M059J (cell line): ENCODE data around the gene KIF5B. TPM values are rescaled to one million over a fixed set of nuclear protein-coding genes. Genes with fewer than 3 reads are reported as not detected.
"Not testable (repeated sequence)": the region's sequence is repeated elsewhere in the genome, so short reads cannot be mapped to it uniquely, and the experiment has no call there.

Source experiments
- DNase-seq: peaks from one replicate; pipeline ENCODE4 v3.0.0-alpha.2; 2012; ENCODE audit warnings: low read depth
- total RNA-seq: library from RNA; depleted of rRNA; stranded (reverse); fragments of >200 nt; shearing (Covaris generic); gene quantifications from 2 replicates; pipeline ENCODE4 v1.2.3, GENCODE V29; 2014

The KIF5B gene
- total RNA-seq, 1 experiment from 2014 or later = 52.4 TPM

DNA sequence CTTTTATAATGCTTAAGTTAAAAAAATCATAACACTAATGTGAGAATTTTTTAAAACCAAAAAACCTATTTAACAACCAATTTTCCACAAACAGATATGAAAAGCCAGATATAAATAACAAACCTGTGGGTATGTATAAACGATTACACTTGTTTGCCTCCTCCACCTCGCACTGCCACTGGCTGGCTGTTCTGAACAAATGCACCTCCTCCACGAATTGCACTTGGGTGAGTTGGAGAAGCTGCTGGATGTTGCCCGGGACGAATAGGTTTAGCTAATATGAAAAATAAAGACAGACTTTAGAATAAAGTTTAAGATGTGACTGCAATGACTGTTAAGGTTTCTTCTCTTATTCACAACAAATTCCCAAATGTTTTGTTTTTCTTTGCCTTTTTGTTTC, 40.8 kb downstream of the KIF5B start:
- no peak for DNase-seq

DNA sequence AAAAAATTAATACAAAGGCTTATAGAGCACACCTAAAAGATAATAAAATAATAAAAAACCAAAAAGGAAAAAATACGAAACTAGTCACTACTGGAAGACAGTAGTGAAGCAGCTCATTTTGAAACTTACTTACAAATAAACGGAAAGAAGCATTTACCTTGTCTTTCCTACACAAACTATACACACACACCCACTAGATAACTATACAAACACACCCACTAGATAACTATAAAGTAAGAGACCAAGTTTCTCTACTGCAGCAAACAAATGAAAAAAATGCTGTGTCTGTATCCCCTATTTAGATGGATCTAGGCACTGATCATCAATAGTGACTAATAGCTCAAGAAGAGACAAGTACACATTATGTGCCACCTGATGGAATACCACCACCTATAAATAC, 49.2 kb downstream of the KIF5B start:
- no peak for DNase-seq

DNA sequence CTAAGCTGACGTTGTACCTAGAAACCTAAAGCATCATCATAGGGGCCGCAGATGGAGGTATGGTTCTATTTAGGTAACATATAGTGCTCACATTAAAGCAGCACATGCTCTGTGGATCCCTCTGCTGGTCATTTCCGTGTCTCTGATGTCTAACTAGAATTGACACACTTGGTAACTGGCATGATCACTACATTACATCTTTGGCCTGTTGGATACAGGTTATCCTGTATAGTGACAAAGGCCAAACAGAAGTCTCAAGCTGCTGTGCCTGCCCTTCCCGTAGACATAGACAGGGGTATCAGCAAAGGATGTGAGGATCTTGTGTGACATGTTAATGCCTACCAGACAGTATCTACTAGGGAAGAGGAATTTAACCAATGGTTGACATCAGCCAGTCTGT, 51.2 kb downstream of the KIF5B start:
- DNase-seq = peak; percentile 43

DNA sequence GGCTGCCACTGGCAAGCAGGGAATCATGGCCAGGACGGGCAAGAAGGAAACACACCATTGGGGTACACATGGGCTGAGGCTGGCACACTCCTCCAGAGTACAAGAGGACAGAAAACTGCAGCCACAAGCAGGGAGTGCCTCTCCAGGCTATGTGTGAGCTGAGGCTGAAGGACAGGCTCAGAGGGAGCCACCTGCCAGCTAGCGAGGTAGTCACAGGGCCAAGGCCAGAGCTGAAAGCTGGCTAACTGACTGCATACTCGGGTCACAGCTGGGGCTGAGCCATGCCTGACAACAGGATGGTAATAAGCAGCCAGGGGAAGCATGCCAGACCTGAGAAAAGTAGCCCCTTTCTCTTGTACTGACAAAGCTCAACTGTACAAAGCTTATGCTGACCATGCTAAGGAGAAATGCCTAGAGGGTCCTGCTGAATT, 52.0 kb downstream of the KIF5B start:
- DNase-seq = peak; percentile 5

DNA sequence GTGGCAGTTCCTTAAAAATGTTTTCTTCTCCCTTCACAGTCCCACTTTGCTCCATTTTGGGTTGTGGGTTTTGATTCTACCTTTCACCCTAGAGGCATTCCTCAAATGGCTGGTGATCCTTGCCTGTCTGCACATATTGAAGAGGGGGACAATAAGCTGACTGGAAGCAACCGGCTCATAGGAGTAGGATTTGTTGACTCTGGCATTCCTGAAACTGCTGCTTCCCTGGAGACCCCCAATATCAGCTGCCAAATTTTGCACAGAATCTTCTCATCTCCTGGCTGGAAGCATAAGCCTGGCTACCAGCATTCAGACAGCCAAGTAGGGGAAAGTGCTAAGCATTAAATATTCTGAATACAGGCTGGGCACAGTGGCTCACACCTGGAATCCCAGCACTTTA, 53.7 kb downstream of the KIF5B start:
- DNase-seq = no peak

DNA sequence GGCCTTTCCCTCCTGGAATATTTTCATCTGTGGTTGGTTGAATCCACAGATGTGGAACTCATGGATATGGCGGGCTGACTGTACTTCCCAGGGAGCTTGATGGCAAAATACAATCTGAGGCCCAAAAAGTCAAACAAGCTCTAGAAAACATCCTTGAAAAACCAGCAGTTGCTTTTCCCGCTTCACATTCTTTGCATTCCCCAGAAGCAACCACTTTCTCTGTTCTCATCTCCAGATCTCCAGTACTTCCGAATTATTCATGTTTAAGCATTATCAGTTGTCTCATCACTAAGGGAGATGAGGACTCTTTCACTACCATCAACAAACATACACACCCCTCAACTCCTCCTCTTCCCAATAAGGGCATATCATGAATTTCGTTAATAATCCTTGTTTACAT, 55.3 kb downstream of the KIF5B start:
- peak; percentile 60 for DNase-seq

DNA sequence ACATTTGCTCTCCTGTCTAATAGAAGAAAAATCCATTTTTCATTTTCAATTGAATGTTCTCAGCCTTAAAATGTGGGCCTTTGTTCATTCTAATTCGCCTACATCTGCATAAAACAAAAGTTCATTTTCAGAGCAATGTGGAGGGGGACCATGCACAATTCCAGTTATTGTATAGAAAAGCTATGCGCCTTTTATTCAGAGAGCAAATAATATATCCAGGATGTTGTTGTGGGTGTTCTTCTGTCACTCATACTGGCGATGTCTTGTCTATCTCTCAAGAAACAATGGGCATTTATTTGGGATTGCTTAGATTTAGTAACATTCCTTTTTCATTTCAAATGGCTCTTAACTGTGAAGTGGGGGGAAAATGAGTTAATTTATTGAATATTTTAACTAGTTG, 56.4 kb downstream of the KIF5B start:
- no peak for DNase-seq

DNA sequence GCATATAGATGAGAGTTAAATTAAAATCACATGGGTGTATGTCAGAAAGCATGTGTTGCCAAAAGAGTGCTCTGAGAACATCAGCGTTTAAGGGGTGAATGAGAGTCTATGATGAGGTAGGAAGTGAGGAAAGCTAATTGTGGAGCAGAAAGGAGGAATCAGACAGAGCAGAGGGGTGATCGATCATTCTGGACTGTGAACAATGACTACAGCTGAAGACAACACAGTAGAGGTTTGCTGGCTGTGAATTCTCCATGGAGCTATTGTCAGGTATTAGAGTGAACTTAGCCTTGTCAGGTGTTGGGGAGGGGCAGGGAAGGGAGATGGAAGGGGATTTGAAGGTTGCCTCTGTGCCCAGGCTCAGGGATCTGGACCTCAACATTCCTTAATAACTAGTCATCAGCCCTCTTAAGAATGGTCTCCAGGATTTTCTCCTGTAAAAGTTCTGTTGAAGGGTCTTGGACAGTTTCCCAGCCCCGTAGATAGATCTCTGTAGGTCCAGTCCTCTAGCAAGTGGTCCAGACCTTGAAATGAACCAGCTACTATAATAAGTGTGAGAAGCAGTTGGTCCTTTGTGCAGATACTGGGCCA, 57.1 kb downstream of the KIF5B start:
- peak; percentile 21 for DNase-seq

DNA sequence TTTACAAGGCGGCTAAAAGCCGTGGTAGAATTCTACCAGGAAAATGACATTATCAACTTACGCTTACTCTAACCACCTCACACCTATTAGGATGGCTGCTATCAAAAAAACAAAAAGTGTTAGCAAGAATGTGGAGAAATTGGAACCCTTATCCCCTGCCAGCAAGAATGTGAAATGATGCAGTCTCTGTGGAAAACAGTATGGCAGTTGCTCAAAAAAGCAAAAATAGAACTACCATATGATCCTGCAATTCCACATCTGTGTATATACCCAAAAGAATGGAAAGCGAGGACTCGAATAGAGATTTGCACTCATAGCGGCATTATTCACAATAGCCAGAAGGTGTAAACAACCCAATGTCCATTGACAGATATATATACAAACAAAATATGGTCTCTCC, 61.3 kb downstream of the KIF5B start:
- no peak for DNase-seq

DNA sequence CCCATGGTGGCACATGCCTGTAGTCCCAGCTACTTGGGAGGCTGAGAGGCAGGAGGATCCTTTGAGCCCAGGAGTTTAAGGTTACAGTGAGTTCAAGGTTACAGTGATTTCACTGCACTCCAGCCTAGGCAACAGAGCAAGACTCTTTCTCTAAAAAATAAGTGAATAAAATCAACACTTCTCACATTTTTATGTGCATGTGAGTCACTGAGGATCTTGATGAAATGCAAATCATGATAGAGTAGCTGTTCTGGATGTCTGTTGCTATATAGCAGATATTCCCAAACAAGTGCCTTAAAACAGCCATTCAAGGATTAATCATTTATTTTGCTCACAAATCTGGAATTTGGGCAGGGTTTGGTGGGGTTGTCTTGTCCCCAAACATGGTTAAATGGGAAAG, 65.3 kb downstream of the KIF5B start:
- no peak for DNase-seq

DNA sequence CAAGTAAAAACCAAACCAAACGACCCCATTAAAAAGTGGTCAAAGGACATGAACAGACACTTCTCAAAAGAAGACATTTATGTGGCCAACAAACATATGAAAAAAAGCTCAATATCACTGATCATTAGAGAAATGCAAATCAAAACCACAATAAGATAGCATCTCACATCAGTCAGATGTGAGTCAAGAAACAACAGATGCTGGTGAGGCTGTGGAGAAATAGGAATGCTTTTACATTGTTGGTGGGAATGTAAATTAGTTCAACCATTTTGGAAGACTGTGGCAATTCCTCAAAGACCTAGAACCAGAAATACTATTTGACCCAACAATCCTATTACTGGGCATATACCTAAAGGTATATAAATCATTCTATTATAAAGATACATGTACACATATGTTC, 68.4 kb downstream of the KIF5B start:
- peak; percentile 32 for DNase-seq

DNA sequence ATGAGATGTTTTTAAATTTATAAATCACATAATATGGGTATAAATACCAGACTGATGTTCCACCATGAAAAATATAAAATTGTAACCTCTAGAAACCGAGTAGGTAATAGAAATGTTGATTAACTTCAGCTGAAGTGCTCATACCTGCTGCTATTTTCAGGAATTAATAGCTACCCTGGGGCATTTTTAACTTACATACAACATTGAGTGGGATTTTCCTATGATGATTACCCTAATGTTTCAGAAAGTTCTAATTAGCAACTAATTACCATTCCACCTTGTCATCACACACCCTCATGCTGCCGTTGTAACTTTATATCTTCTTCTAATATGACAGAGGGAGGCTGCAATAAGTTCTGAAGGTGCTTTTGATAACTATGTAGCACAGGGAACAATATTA, 74.1 kb downstream of the KIF5B start:
- no peak for DNase-seq

DNA sequence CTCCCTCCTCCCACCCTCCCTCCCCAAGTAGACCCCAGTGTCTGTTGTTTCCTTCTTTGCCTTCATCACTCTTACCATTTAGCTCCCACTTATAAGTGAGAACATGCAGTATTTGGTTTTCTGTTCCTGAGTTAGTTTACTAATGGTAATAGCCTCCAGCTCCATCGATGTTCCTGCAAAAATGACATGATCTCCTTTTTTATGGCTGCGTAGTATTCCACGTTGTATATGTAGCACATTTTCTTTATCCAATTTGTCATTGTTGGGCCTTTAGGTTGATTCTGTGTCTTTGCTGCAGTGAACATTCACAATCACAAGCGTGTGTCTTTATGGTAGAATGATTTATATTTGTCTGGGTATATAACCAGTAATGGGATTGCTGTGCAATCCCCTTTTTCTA, 75.8 kb downstream of the KIF5B start:
- DNase-seq = no peak

DNA sequence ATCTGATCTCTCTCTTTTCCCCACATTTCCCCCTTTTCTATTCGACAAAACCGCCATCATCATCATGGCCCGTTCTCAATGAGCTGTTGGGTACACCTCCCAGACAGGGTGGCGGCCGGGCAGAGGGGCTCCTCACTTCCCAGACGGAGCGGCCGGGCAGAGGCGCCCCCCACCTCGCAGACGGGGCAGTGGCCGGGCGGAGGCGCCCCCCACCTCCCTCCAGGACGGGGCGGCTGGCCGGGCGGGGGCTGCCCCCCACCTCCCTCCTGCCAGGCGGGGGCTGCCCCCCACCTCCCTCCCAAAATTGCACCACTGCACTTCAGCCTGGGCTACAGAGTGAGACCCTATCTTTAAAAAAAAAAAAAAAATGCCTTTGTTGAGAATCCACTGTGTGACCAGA, 77.2 kb downstream of the KIF5B start:
- not testable (repeated sequence) for DNase-seq

DNA sequence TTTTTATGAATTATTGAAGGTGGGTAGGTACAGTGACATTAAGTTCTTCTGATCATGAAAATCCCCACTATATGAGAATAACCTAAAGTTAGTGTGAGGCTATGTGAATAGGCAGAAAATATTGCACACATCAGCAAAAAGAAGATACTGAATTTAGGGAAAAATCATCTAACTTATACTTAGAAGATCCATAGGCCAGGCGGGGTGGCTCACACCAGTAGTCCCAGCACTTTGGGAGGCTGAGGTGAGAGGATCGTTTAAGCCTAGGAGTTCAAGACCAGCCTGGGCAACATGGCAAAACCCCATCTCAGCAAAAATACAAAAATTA, 78.1 kb downstream of the KIF5B start:
- no peak for DNase-seq

DNA sequence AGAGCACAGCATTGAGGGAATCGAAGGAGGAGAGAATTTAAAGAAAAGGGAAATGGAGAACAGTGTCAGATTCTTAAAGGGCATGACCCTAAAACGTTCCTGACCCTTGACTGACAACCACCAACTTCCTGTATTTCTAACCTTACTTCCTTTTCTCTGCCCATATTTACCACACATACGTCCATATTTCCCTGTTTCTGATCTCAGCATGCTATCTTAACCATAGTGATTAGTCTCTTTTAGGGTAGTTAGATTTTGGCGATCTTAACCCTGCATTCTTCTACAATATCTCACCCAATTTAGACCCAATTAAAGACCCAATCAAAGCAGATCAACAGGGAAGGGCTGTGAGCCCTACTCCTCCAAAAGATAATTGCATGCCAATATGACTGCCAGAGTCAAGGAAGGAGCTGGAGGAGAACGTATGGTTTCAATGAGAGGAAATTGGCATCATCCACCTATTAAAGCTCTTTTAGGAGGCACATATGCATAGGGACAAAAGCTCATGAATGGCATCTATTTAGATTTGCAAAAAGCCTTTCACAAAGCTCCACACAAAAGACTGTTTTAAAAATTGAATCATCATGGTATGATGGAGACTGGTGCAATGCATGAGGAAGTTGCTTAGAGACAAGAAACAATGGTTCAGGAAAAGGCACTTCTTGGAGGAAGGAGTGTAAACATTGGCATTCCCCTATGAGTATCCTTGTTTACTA, 78.6 kb downstream of the KIF5B start:
- peak; percentile 71 for DNase-seq

DNA sequence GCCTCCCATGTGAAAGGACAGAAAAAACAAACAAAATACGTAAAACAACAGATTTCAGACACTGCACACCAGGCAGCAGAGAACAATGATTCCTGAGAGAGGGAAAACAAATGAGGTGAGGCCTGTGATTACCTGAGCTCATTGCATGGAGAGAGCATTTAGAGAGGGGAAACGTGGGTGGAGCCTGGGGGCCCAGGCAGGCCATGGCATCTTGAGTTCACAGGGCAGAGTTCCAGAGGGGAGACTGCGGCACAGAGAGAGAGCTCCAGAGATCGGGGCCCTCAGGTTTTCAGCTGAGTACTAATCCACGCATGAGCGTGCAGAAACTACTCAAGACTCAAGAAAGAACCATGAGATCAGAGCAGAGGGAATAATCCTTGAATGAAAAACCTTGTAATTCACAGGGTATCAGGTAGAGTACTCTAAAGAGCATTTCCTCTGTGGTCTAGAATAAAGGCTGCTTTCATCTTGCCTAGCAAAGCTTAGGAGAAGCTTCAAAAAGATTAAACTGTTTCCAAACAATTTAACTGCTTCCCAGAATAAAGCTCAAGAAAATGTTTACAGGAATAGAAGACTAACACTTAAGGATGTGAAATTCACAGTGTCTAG, 81.0 kb downstream of the KIF5B start:
- no peak for DNase-seq

DNA sequence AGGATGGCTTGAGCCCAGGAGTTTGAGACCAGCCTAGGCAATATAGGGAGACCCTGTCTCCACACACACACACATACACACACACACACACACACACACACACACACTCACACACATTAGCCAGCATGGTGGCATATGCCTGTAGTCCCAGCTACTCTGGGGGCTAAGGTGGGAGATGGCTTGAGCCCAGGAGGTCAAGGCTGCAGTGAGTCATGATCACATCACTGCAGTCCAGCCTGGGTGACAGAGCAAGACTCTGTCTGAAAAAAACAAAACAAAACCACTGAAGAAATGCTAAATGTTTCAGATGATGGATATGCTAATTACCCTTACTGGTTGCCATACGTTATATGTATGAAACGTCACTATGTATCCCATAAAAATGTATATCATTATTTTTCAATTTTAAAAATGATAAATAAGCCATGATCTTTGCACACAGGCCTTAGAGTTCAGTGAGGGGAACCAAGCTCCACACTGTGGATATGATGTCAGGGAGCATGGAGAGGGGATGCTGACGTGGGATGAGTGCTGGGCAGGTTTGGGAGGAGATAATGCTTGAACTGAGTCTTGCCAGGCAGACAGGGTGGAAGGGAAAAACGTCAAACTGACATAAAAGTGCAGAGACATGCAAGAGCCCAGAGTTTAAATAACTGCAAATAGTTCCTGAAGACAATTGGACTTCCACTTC, 81.6 kb downstream of the KIF5B start:
- DNase-seq = peak; percentile 46

DNA sequence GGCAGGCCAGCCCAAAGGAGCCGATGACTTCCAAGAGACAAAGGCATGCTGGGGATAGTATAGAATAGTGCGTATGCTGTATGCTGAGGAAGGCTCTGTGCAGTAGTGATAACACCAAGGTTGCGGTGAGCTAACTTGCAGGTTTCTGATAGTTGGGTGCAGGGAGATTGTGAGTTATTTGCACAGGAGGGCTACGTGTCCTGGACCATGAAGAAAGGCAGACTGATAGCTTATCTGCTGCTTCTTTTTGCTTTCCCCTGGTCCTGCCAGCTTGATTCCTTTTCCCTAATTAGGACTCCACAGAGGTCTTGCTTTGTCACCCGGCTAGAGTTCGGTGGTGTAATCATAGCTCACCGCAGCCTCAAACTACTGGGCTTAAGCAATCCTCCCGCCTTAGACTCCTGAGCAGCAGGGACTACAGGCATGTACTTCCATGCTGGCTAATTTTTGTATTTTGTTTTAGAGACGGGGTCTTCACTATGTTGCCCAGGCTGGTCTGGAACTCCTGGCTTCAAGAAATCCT, 83.6 kb downstream of the KIF5B start:
- no peak for DNase-seq

DNA sequence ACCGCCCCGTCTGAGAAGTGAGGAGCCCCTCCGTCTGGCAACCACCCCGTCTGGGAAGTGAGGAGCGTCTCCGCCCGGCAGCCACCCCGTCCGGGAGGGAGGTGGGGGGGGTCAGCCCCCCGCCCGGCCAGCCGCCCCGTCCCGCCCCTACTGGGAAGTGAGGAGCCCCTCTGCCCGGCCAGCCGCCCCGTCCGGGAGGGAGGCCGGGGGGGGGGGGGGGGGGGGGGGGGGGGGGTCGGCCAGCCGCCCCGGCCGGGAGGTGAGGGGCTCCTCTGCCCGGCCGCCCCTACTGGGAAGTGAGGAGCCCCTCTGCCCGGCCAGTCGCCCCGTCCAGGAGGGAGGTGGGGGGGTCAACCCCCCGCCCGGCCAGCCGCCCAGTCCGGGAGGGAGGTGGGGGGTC, 86.4 kb downstream of the KIF5B start:
- DNase-seq = not testable (repeated sequence)

DNA sequence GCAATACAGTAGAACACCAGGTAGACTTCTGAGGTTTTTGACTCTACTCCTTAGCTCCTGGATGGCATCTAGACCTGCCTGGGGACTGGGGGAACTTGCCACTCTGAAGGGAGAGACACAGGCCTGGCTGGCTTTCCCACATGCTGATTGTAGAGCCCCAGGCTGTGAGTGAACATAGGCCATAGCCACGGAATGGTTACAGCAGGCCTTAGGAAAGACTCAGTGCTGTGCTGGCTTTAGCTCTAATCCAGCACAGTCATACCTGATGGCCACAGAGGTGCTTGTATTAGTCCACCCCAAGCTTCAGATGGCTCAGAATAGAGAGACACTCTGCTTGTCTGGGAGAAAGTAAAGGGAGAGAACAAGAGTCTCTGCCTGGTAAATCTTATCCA, 92.6 kb downstream of the KIF5B start:
- DNase-seq = peak; percentile 41

DNA sequence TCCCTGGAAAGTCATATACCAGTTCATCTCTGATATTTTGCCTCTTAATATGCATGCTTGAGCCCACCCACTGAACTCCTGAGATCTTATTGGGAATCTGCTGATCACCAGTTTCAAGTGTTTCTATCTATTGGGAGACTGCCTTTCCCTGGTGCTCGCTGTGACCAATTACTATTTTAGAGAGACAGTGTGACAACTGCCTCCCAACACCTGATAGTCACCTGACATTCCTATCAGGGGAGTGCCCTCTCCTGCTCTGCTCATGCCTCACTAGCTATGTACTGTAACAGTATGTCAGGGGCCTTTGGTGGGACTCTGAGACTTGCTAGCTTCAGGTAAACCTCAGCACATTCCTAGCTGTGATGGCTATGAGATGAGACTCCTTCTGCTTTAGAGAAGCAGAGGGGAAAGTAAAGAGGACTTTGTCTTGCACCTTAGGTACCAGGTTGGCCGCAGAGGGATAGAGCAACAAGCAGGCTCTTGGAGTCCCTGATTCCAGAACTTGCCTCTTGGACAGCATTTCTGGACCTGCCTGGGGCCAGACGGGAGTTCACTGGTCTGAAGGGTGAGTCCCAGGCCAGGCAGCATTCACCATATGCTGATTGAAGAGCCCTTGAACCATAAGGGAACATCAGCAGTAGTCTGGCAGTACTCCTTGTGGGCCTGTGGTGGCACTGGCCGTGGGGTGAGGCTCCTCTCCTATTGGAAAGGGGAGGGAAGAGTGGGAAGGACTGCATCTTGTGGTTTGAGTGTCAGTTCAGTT, 93.2 kb downstream of the KIF5B start:
- no peak for DNase-seq
